Activated CD4-positive, alpha-beta T cell treated with anti-CD3 and anti-CD28 coated beads, Interleukin-2, amount 10 ng/mL, durations not matched to agents 7 days and 5 days (primary cell): Measurements from ENCODE around the gene COMMD7. TPM values are rescaled to one million over a fixed set of nuclear protein-coding genes. Genes with fewer than 3 reads are reported as not detected.
"Not testable (repeated sequence)": the region's sequence is repeated elsewhere in the genome, so short reads cannot be mapped to it uniquely, and the experiment has no call there.

Experiments
- CTCF ChIA-PET: fragments of 350-600 bp; sonication (Branson Sonifier 250); formaldehyde crosslinking; loops from one replicate; lab custom pipeline; 2021; ENCODE audit warnings: antibody characterized with exemption; lab: Charles Lee
- POLR2A ChIA-PET: fragments of 350-600 bp; sonication (Branson Sonifier 250); formaldehyde crosslinking; loops from one replicate; lab custom pipeline; 2021; ENCODE audit warnings: antibody characterized with exemption; lab: Charles Lee
- DNase-seq: peaks from one replicate; pipeline ENCODE4 v3.0.0-alpha.2; 2020
- H3K27ac Mint-ChIP-seq: one replicate; pipeline ENCODE4 v1.8.0; 2021; ENCODE audit warnings: mild to moderate bottlenecking, moderate library complexity, mixed read lengths
- H3K27me3 Mint-ChIP-seq: one replicate; pipeline ENCODE4 v1.8.0; 2021; ENCODE audit warnings: mixed read lengths
- H3K36me3 Mint-ChIP-seq: one replicate; pipeline ENCODE4 v1.8.0; 2021; ENCODE audit warnings: low read depth, mixed read lengths
- H3K4me1 Mint-ChIP-seq: one replicate; pipeline ENCODE4 v1.8.0; 2021; ENCODE audit warnings: mixed read lengths
- H3K4me3 Mint-ChIP-seq: one replicate; pipeline ENCODE4 v1.8.0; 2021; ENCODE audit warnings: mild to moderate bottlenecking, moderate library complexity, mixed read lengths
- H3K9me3 Mint-ChIP-seq: one replicate; pipeline ENCODE4 v1.8.0; 2021; ENCODE audit warnings: mixed read lengths
- total RNA-seq, 2 experiments: library from RNA; stranded (reverse); gene quantifications; one replicate each; pipeline ENCODE4 v1.2.3, GENCODE V29; 2021

COMMD7 gene
- total RNA-seq, 2 experiments from 2014 or later: 63.4 to 75.7 TPM

DNA sequence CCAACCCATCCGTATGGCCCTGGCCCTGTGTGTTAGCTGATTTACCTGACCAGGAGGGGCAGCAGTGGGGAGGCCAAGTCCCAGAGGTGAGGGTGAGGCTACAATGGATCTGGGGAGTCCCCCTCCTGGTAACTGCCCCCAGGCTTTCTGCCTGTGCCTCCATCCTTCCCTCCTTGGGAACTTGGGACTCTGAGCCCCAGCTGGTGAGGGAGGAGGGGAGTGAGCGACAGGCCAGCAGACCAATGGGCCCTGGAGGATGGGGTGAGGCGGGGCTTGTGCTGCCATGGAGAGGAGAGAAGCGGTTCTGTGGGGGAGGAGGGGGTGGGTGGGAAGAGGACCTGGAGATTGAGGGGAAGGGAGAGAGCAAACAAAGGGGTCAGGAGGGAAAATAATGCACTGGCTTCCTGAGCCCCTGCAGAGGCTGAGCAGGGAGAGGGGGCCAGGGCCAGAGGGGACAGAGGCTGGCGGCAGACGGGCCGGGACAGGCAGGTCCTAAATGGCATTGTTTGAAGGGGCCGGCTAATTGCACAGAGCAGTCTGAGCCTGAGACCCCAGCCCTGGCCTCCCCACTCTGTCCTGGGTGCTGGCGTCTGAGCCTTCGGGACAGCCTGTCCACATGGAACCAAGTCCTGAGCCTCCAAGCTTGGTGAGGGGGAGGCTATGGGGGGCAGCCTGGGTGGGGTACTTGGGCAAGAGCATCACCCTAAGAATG, 36.4 kb upstream of the COMMD7 start:
- CTCF ChIA-PET: interaction anchor here (1.0 to 3.5 kb wide), 10 partner anchors 12 to 106 kb away, joined by 3 to 87 read pairs (median 10); partner anchors contain the start of genes C20orf203, COMMD7 and DNMT3B
- peaks cover 9% of the 10 kb centered on the region for H3K4me1 Mint-ChIP-seq
- H3K9me3 Mint-ChIP-seq: no peaks in the 10 kb centered on the region
- no peak for DNase-seq
- POLR2A ChIA-PET: no interaction called here
- no peak overlapping the region for H3K4me3 Mint-ChIP-seq
- no peaks in the 10 kb centered on the region for H3K36me3 Mint-ChIP-seq
- no peak overlapping the region for H3K27ac Mint-ChIP-seq
- no peaks in the 10 kb centered on the region for H3K27me3 Mint-ChIP-seq

DNA sequence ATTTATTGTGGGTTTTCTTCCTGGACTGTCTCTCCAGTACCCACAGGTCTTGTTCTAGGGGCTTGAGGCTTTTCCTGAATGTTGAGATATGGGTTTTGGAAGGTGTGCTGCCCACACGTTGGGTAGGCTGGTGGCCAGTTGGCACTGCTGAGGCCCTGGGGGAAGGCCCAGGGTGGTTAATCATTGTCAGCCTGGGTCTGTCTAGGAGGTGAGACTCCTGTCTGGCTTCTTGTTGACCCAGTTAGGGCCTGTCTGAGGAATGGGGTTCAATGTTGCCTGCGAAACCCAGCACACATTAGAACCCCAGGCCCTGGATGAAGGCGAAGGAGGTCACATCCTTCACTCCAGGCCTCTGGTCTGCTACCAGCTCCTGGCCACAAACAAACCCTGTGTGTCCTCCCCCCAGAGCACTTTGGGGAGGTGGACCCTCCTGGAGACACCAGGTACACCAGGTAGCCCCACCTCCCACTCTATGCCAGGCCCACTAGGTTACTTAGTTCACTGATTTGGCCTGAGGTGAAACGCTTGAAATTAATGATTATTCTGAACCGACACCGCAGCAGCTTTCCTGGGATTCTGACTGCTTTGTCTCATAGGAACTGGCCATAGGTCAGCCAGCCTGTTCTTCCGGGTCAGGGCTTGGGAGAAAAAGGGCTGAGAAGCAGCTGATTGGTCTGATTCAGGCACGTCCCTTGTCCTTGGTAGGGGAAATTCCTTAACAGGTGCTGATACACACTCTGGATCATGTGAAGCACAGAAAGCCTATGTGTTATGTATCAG, 34.1 kb upstream of the COMMD7 start:
- DNase-seq: no peak
- POLR2A ChIA-PET: no interaction called here
- no peak overlapping the region for H3K4me3 Mint-ChIP-seq
- no peaks in the 10 kb centered on the region for H3K27me3 Mint-ChIP-seq
- peaks cover 9% of the 10 kb centered on the region for H3K4me1 Mint-ChIP-seq
- no peaks in the 10 kb centered on the region for H3K9me3 Mint-ChIP-seq
- no peak overlapping the region for H3K27ac Mint-ChIP-seq
- H3K36me3 Mint-ChIP-seq: no peaks in the 10 kb centered on the region
- CTCF ChIA-PET: interaction anchor here (0.6 to 3.5 kb wide), 24 partner anchors 10 to 572 kb away, joined by 3 to 87 read pairs (median 5); partner anchors contain the start of genes C20orf203 and DNMT3B

DNA sequence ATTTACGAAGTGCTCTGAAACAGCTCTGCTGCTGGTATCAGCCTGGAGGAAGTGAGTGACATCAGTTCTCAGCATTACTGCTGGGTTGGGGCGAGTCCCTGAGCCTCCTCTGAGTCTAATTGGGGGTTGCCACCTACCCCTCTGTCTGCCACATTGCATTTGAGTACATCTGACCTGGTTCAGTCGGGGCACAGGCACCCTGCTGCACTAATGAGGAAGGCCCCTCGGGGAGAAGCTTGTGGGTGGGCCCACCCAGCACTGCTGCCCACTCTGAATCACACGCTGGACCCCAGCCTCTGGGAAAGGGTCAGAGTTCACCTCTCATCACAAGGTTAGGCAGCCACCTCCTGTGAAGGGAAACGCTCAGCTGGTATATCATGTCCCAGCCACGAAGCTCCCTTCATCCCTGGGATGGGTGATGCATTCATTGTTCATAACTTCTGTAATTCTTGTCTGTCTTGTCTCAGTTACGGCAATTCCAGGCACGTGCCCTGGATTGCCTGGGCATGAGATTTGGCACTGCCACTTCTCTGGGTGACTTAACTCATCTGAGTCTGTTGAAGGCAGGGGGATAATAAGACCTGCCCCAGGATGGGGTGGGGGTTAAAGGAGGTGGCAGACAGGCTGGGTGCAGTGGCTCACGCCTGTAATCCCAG, 32.2 kb upstream of the COMMD7 start:
- ChIA-PET POLR2A (no interaction called here), CTCF (interaction anchor here (0.6 to 1.7 kb wide), 2 partner anchors 22 to 102 kb away, joined by 3 read pairs; partner anchors contain the start of gene C20orf203)
- H3K27me3 Mint-ChIP-seq: no peaks in the 10 kb centered on the region
- no peaks in the 10 kb centered on the region for H3K36me3 Mint-ChIP-seq
- H3K4me3 Mint-ChIP-seq: no peak overlapping the region
- H3K9me3 Mint-ChIP-seq: no peaks in the 10 kb centered on the region
- H3K27ac Mint-ChIP-seq: no peak overlapping the region
- H3K4me1 Mint-ChIP-seq: peaks cover 22% of the 10 kb centered on the region
- no peak for DNase-seq

DNA sequence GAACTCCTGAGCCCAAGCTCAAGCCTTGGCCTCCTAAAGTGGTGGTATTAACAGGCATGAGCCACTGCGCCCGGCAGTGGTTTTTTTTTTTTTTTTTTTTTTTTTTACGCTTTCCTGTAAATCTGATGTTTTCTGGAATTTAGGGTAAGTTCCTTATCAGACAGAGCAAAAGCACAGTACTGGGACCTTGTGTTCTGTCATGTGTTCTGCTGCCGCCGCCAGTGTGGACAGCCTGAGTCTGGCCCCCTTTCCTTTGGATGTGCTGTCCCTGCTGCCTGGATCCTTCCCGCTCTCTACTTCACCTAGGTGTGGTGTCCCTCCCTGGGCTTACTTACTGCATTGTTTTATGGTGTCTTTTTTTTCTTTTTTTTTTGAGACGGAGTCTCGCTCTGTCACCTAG, 30.6 kb upstream of the COMMD7 start:
- H3K4me1 Mint-ChIP-seq: peaks cover 22% of the 10 kb centered on the region
- ChIA-PET POLR2A (no interaction called here), CTCF (interaction anchor here (0.8 to 1.7 kb wide), 3 partner anchors 12 to 41 kb away, joined by 3 to 4 read pairs (median 3); partner anchors contain the start of gene DNMT3B)
- no peaks in the 10 kb centered on the region for H3K9me3 Mint-ChIP-seq
- no peak overlapping the region for H3K4me3 Mint-ChIP-seq
- H3K27ac Mint-ChIP-seq: no peak overlapping the region
- no peaks in the 10 kb centered on the region for H3K36me3 Mint-ChIP-seq
- no peaks in the 10 kb centered on the region for H3K27me3 Mint-ChIP-seq
- DNase-seq: no peak

DNA sequence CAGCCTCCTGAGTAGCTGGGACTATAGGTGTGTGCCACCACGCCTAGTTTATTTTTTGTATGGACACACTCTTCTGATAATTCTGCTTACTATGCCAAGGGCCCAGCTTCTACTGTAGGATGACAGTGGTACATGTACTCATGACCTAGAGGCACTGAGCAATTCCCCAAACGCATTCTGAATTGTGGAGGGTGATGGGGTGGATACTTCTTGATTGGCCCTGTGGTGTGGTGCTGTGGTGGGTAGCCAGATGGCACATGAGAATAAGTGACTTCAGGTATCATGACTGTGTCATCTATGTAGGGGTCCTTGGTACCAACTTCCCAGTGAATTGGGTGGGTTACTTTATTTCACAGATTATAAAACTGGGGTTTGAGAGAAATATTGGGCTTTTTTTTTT, 30.0 kb upstream of the COMMD7 start:
- ChIA-PET CTCF (interaction anchor here (0.8 to 1.1 kb wide), 2 partner anchors 11 to 42 kb away, joined by 3 to 4 read pairs; partner anchors contain the start of gene DNMT3B), POLR2A (no interaction called here)
- no peaks in the 10 kb centered on the region for H3K36me3 Mint-ChIP-seq
- no peak overlapping the region for H3K27ac Mint-ChIP-seq
- no peak for DNase-seq
- H3K27me3 Mint-ChIP-seq: no peaks in the 10 kb centered on the region
- no peaks in the 10 kb centered on the region for H3K9me3 Mint-ChIP-seq
- peaks cover 22% of the 10 kb centered on the region for H3K4me1 Mint-ChIP-seq
- H3K4me3 Mint-ChIP-seq: no peak overlapping the region

DNA sequence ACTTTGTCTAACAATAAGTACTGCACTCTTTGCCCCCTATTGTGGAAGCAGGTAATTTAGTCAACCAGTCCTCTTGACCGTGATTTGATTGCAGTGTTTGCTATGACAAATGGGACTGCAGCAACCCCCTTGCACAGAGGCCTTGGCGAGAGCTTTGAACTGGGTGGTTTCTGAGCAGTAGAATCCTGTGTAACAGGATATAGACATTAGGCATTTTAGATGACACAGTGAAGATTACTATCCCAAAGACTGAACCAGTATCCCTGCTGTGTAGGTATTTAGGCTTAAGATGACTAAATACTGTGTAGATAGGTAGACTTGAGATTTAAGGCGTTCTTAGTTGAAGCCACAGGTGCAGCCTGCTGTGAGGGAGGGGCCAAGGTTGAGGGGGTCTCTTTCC, 28.8 kb upstream of the COMMD7 start:
- ChIA-PET CTCF (interaction anchor here (1.0 kb wide), 1 partner anchor 9 kb away, joined by 3 read pairs; no protein-coding TSS in a partner anchor), POLR2A (no interaction called here)
- H3K27me3 Mint-ChIP-seq: no peaks in the 10 kb centered on the region
- no peaks in the 10 kb centered on the region for H3K9me3 Mint-ChIP-seq
- no peaks in the 10 kb centered on the region for H3K36me3 Mint-ChIP-seq
- H3K27ac Mint-ChIP-seq: no peak overlapping the region
- H3K4me1 Mint-ChIP-seq: peaks cover 22% of the 10 kb centered on the region
- H3K4me3 Mint-ChIP-seq: no peak overlapping the region
- no peak for DNase-seq

DNA sequence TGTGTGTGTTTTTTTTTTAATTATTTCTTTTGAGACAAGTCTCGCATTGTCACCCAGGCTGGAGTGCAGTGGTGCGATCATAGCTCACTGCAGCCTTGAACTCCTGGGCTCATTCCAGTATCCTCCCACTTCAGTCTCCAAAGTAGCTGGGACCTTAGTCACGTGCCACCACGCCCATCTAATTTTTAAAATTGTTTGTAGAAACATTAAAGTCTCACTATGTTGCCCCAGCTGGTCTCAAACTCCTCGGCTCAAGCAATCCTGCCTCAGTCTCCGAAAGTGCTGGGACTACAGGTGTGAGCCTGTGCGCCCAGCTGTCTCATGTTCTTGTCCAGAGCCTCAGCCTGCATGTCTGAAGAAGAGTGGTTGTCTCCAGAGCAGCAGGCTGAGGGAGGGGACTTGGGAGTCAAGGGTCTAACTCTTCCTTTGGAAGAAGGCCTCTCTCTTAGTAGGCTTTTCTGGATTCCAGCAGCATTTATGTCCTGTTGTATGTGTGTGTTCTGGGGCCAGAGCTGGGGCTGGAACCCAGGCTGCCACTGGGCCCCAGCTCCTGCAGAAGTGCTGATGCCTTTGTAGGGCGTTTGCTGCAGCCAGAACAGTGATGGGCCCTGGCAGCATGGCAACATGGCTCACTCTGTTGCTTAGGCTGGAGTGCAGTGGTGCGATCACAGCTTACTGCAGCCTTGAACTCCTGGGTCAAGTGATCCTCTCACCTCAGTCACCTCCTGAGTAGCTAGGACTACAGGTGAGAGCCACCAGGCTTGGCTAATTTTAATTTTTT, 24.3 kb upstream of the COMMD7 start:
- H3K27me3 Mint-ChIP-seq: peaks cover 10% of the 10 kb centered on the region
- peaks cover 23% of the 10 kb centered on the region for H3K4me1 Mint-ChIP-seq
- no peaks in the 10 kb centered on the region for H3K36me3 Mint-ChIP-seq
- H3K9me3 Mint-ChIP-seq: no peaks in the 10 kb centered on the region
- POLR2A ChIA-PET: no interaction called here
- CTCF ChIA-PET: interaction anchor here (0.7 to 4.2 kb wide), 4 partner anchors 11 to 429 kb away, joined by 3 to 24 read pairs (median 5); no protein-coding TSS in a partner anchor
- H3K27ac Mint-ChIP-seq: no peak overlapping the region
- no peak overlapping the region for H3K4me3 Mint-ChIP-seq
- no peak for DNase-seq

DNA sequence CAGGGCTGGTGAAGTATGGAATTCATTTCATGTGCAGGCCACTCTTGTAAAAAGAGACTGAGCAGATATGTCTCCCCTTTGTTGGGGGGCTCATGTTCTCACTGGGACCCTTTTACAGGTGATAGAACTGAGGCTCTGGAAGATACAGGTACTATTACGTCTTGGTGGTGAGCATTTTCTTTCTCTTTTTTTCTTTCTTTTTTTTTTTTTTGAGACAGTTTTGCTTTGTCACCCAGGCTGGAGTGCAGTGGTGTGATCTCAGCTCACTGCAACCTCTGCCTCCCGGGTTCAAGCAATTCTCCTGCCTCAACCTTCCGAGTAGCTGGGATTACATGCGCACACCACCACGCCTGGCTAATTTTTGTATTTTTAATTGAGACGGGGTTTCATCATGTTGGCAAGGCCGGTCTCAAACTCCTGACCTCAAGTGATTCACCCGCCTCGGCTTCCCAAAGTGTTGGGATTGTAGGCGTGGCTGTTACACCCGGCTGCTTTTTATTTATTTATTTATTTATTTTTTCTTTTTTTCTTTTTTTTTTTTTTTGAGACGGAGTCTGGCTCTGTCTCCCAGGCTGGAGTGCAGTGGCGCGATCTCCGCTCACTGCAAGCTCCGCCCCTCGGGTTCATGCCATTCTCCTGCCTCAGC, 22.1 kb upstream of the COMMD7 start:
- H3K4me1 Mint-ChIP-seq: peaks cover 19% of the 10 kb centered on the region
- H3K4me3 Mint-ChIP-seq, POLR2A ChIA-PET, H3K36me3 Mint-ChIP-seq, H3K27ac Mint-ChIP-seq, DNase-seq, H3K27me3 Mint-ChIP-seq, H3K9me3 Mint-ChIP-seq: not testable (repeated sequence)
- CTCF ChIA-PET: interaction anchor here (0.6 to 4.2 kb wide), 4 partner anchors 13 to 26 kb away, joined by 3 to 24 read pairs (median 4); no protein-coding TSS in a partner anchor

DNA sequence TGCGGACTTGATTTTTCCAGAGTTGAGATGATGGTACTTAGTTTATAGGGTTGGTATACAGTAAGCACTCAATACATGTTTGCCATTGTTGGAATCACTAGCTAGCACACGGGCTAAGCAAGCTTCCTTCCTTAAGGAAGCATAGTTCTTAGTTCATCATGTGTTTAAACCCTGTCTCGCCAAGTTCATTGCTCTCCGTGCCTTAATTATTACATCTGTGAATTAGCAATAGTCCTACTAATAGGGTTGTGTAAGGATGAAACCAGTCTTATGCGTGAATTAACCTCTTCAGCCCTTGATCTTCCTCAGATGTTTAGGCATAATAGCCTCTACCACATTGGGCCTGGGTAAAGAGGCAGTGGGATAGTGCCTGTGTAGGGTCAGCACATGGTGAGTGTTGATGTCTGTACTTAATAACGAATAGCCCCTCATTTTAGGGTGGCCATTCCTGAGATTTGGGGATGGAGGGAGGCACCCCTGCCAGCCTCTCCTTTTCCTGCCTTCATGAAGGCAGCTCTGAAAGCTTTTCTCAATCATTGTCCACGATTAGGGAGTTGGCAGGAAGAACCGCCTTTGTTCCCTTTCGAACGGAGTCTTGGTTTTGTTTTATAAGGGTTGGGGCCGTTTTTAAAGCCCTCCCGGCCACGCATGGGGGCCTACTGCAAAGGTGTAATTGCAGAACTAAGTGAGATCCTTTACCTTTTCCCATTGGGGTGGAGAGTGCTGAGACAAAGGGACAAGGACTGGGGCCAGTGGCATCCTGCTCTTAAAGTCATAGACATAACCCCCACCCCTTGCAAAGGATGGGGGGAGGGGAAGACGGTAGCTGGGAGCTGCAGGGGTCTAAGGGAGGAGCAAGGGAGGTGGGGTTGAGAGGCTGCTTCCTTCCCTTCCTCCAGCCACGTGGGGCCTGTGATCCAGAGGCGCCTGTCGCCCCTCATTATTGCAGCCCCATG, 21.0 kb upstream of the COMMD7 start:
- ChIA-PET POLR2A (no interaction called here), CTCF (interaction anchor here (0.9 to 2.2 kb wide), 4 partner anchors 9 to 29 kb away, joined by 3 to 12 read pairs (median 4); no protein-coding TSS in a partner anchor)
- Mint-ChIP-seq H3K36me3 (no peaks in the 10 kb centered on the region), H3K4me1 (peaks cover 19% of the 10 kb centered on the region), H3K27me3 (peaks cover 10% of the 10 kb centered on the region), H3K27ac (no peak overlapping the region), H3K4me3 (peak overlapping the region; percentile 42), H3K9me3 (no peaks in the 10 kb centered on the region)
- no peak for DNase-seq

DNA sequence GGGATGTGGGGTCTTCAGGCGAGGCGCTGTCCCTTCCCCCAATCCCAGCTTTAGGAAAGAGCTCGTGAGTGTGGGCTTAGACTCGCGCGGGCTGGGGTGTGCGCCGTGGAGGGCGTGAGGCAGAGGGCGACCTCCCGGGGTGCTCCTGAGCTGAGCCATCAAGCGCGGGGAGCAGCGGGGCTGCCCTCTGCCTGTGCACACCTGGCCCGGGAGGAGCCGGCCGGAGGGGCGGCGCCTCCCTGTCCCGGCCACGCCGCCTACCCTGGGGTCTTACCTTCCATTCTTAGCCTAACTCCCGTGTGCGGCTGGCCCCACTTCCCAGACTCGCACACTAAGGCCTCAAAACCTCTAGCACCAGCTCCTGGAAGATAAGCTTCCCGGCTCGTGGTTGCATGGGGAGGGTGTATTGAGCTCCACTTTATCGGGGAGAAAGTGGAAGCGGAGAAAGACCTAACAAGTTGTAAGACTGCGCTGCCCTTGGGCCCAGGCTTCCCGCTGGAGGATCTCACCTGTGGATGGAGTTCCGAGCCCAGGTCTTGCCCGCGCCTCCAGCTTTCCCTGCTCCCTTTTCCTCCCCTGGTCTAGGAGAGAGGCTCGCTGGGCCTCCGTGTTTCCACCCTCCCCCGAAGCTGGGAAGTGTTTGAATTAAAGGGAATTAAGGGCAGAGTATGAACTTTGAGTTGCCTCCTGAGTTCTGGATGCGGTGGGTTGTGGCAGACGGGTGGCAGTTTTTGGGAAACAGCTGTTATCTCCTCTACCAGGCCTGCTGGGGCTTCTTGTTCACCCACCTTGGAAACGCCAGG, 20.1 kb upstream of the COMMD7 start:
- peaks cover 19% of the 10 kb centered on the region for H3K4me1 Mint-ChIP-seq
- ChIA-PET POLR2A (interaction anchor here (0.8 kb wide), 1 partner anchor 20 kb away, joined by 4 read pairs; the partner anchor contains the start of gene COMMD7), CTCF (interaction anchor here (0.6 to 2.2 kb wide), 10 partner anchors 8 to 91 kb away, joined by 3 to 12 read pairs (median 3); partner anchors contain the start of gene MAPRE1)
- peak overlapping the region; percentile 80 for H3K4me3 Mint-ChIP-seq
- H3K36me3 Mint-ChIP-seq: no peaks in the 10 kb centered on the region
- peaks cover 10% of the 10 kb centered on the region for H3K27me3 Mint-ChIP-seq
- DNase-seq: no peak
- H3K27ac Mint-ChIP-seq: no peak overlapping the region
- no peaks in the 10 kb centered on the region for H3K9me3 Mint-ChIP-seq
